Calu3 (cell line): ENCODE results near the gene KRTAP29-1. TPM values are rescaled to one million over a fixed set of nuclear protein-coding genes. Genes with fewer than 3 reads are reported as not detected.

Experiments
- BruUV-seq: library from RNA; stranded (reverse); fragments of 400-500 nt; replicated peaks from 2 replicates; lab custom pipeline; 2021; lab: Mats Ljungman, UMichigan
- CTCF ChIA-PET: fragments of 300-600 bp; sonication (Branson Sonifier 250); formaldehyde crosslinking; loops from one replicate; lab custom pipeline; 2022; ENCODE audit warnings: antibody characterized with exemption; lab: Charles Lee
- DNase-seq: peaks from one replicate; pipeline ENCODE4 v3.0.0; 2022
- H3K27ac Mint-ChIP-seq: one replicate; pipeline ENCODE4 v1.8.0; 2022; ENCODE audit warnings: mixed read lengths; ENCODE audit not compliant: unreplicated experiment
- H3K27me3 Mint-ChIP-seq: one replicate; pipeline ENCODE4 v1.8.0; 2022; ENCODE audit warnings: mixed read lengths; ENCODE audit not compliant: unreplicated experiment
- H3K36me3 Mint-ChIP-seq: one replicate; pipeline ENCODE4 v1.8.0; 2022; ENCODE audit warnings: mild to moderate bottlenecking, moderate library complexity, mixed read lengths; ENCODE audit not compliant: insufficient read depth, unreplicated experiment
- H3K4me1 Mint-ChIP-seq: one replicate; pipeline ENCODE4 v1.8.0; 2022; ENCODE audit warnings: mild to moderate bottlenecking, low read depth, mixed read lengths; ENCODE audit not compliant: unreplicated experiment
- H3K4me3 Mint-ChIP-seq: one replicate; pipeline ENCODE4 v1.8.0; 2022; ENCODE audit warnings: mild to moderate bottlenecking, low read depth, moderate library complexity, mixed read lengths; ENCODE audit not compliant: unreplicated experiment
- H3K9me3 Mint-ChIP-seq: one replicate; pipeline ENCODE4 v1.8.0; 2022; ENCODE audit warnings: low read depth, mixed read lengths; ENCODE audit not compliant: unreplicated experiment
- intact Hi-C: fragments of 100-400 bp; cut with micrococcal nuclease; formaldehyde crosslinking; loops from one replicate; pipeline ENCODE4 v1.10.0; 2022; ENCODE audit not compliant: unreplicated experiment
- total RNA-seq: library from RNA; stranded (reverse); gene quantifications from 2 replicates; pipeline ENCODE4 v1.2.3, GENCODE V29; 2022
- TF ChIP-seq, protein P1 (sequence below): fragments of 200-600 bp; IDR thresholded peaks from one replicate; pipeline ENCODE4 v1.8.0; 2022; ENCODE audit warnings: antibody characterized with exemption; ENCODE audit not compliant: unreplicated experiment

Gene KRTAP29-1
- total RNA-seq, 1 experiment from 2014 or later, result not detected

DNA sequence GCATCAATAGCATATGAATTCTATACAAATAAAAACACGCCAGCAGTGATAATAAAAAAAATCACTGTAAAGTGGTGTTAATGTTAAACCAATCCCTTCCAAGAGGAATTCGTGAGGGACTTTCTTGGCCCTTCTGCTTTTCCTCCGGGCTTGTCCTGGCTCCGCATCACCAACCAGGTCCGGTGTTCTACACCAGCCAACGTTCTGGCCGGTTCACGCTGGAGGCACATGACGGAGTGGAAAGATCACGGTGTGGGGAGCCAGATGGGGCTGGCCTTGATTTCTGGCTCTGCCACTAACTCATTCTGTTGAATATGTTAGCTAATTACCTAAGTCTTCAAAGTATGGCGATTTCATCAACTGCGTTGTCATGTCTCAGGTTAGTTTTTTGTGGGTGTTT, 1.4 kb upstream of the KRTAP29-1 start:
- no peaks in the 10 kb centered on the region for H3K36me3 Mint-ChIP-seq
- no TSS peak for BruUV-seq
- H3K9me3 Mint-ChIP-seq, result no peaks in the 10 kb centered on the region
- CTCF ChIA-PET, result interaction anchor here (1.4 kb wide), 1 partner anchor 18 kb away, joined by 4 read pairs; no protein-coding TSS in a partner anchor
- TF ChIP-seq, protein P1, sequence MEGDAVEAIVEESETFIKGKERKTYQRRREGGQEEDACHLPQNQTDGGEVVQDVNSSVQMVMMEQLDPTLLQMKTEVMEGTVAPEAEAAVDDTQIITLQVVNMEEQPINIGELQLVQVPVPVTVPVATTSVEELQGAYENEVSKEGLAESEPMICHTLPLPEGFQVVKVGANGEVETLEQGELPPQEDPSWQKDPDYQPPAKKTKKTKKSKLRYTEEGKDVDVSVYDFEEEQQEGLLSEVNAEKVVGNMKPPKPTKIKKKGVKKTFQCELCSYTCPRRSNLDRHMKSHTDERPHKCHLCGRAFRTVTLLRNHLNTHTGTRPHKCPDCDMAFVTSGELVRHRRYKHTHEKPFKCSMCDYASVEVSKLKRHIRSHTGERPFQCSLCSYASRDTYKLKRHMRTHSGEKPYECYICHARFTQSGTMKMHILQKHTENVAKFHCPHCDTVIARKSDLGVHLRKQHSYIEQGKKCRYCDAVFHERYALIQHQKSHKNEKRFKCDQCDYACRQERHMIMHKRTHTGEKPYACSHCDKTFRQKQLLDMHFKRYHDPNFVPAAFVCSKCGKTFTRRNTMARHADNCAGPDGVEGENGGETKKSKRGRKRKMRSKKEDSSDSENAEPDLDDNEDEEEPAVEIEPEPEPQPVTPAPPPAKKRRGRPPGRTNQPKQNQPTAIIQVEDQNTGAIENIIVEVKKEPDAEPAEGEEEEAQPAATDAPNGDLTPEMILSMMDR, result no peak
- intact Hi-C loops, result no loop called here
- H3K27me3 Mint-ChIP-seq, result peaks cover 22% of the 10 kb centered on the region
- H3K4me3 Mint-ChIP-seq, result no peak overlapping the region
- no peak overlapping the region for H3K27ac Mint-ChIP-seq
- H3K4me1 Mint-ChIP-seq, result peaks cover 8% of the 10 kb centered on the region
- no peak for DNase-seq

DNA sequence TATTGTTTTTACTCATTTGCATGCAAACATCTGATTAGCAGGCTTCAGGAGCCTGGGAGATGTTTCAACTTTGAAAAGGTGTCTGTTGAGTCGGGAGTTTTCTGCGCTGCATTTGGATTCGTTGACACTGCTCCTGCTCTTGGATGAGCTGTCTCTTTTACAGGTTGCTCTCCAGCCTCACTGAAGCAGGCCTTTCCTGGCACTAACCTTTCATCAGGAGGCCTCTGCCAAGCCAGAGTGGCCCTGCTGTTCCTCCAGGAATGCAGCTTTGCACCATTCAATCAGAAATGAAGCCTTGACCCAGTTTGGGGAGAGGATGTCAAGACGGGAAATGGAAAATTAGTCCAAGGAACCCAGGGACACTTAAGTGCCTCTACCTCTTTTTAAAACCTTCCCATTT, 330 bp upstream of the KRTAP29-1 start:
- H3K27ac Mint-ChIP-seq, result no peak overlapping the region
- no peak overlapping the region for H3K4me3 Mint-ChIP-seq
- TF ChIP-seq, protein P1, result no peak
- intact Hi-C loops, result no loop called here
- peaks cover 18% of the 10 kb centered on the region for H3K27me3 Mint-ChIP-seq
- H3K9me3 Mint-ChIP-seq, result no peaks in the 10 kb centered on the region
- no peaks in the 10 kb centered on the region for H3K36me3 Mint-ChIP-seq
- CTCF ChIA-PET, result no interaction called here
- H3K4me1 Mint-ChIP-seq, result peaks cover 7% of the 10 kb centered on the region
- BruUV-seq, result no TSS peak
- DNase-seq, result no peak

DNA sequence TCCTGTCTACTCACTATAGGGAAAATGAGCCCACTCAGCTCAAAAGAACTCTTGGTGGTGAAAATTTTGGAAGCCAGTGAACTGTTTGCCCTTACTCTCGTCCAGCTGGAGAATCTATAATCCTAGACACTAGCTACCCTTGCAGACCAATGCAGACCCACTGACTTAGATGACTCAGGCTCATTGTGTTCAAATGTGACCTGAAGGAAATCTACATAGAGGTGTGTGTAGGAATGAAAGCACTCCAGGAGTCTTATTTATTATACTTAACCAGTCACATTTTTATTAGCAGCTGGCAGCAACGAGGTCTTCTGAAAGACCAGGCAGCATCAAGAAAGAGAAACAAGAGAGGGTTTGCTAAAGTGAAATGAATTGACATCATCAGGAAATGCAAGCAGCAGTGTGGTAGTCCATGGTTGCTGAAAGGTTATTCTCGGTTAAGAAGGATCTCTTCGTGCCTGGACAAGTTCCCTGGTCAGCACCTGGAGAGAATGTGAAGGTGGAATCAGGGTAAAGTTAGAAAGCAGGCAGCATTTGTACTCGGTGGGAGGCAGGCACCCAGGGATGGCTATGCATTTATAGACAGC, 1.4 kb downstream of the KRTAP29-1 start:
- peaks cover 1% of the 10 kb centered on the region for H3K27me3 Mint-ChIP-seq
- H3K4me1 Mint-ChIP-seq, result no peaks in the 10 kb centered on the region
- intact Hi-C loops, result no loop called here
- TF ChIP-seq, protein P1, result no peak
- CTCF ChIA-PET, result interaction anchor here (0.6 to 1.0 kb wide), 3 partner anchors 156 to 292 kb away, joined by 3 to 5 read pairs (median 4); partner anchors contain the start of gene KRTAP3-1
- no peak overlapping the region for H3K4me3 Mint-ChIP-seq
- DNase-seq, result no peak
- no peaks in the 10 kb centered on the region for H3K36me3 Mint-ChIP-seq
- no TSS peak for BruUV-seq
- no peaks in the 10 kb centered on the region for H3K9me3 Mint-ChIP-seq
- no peak overlapping the region for H3K27ac Mint-ChIP-seq

DNA sequence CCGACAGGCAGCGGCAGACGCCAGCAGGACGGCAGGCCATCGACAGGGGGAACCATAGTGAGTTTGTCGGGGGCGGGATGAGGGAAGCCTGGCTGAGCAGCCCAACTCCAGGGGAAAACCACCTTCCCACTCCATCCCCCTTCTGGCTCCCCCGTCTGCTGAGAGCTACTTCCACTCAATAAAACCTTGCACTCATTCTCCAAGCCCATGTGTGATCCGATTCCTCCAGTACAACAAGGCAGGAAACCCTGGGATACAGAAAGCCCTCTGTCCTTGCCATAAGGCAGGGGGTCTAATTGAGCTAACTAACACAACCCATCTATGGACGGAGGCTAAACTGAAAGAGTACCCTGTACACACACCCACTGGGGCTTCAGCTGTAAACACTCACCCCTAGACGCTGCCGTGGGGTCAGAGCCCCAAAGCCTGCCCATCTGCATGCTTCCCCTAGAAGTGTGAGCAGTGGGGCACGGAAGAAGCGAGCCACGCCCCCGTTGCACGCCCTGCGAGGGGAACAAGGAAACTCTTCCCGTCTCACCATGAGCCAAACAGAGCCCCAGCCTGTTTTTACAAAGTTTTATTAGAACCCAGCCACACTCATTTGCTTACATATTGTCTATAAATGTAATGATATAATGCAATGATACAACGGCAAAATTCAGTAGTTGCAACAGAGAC, 4.1 kb downstream of the KRTAP29-1 start:
- no peaks in the 10 kb centered on the region for H3K36me3 Mint-ChIP-seq
- BruUV-seq, result no TSS peak
- CTCF ChIA-PET, result no interaction called here
- intact Hi-C loops, result no loop called here
- DNase-seq, result no peak
- H3K4me3 Mint-ChIP-seq, result no peak overlapping the region
- H3K9me3 Mint-ChIP-seq, result peaks cover 3% of the 10 kb centered on the region
- no peaks in the 10 kb centered on the region for H3K4me1 Mint-ChIP-seq
- no peak overlapping the region for H3K27ac Mint-ChIP-seq
- no peaks in the 10 kb centered on the region for H3K27me3 Mint-ChIP-seq
- TF ChIP-seq, protein P1, result no peak
